Brain pericyte (primary cell): ENCODE results near the gene ENAH.
"Not testable (repeated sequence)": the region's sequence is repeated elsewhere in the genome, so short reads cannot be mapped to it uniquely, and the experiment has no call there.

Experiments used
- DNase-seq: peaks from one replicate; pipeline ENCODE4 v3.0.0-alpha.2; 2012; ENCODE audit warnings: low read depth, low spot score

Gene ENAH

GRCh38 chr1:225674381-225674780 lies 21.5 kb upstream of the ENAH start:
- DNase-seq: no peak

GRCh38 chr1:225670806-225671733 lies 18.1 kb upstream of the ENAH start:
- no peak for DNase-seq

- no peak for DNase-seq
Observed at GRCh38 chr1:225670356-225670755, 17.4 kb upstream of the ENAH start.

- DNase-seq: no peak
Observed at GRCh38 chr1:225668222-225668621, 15.3 kb upstream of the ENAH start.

GRCh38 chr1:225667362-225667761 lies 14.4 kb upstream of the ENAH start:
- DNase-seq: no peak

GRCh38 chr1:225666495-225666894 lies 13.6 kb upstream of the ENAH start:
- no peak for DNase-seq

GRCh38 chr1:225664762-225665161 lies 11.8 kb upstream of the ENAH start:
- DNase-seq: no peak

- no peak for DNase-seq
Observed at GRCh38 chr1:225662155-225662554, 9.2 kb upstream of the ENAH start.

- no peak for DNase-seq
Observed at GRCh38 chr1:225660544-225660946, 7.6 kb upstream of the ENAH start.

GRCh38 chr1:225658041-225658440 lies 5.1 kb upstream of the ENAH start:
- DNase-seq: no peak

- no peak for DNase-seq
Observed at GRCh38 chr1:225657462-225657989, 4.6 kb upstream of the ENAH start.

- DNase-seq: not testable (repeated sequence)
Observed at GRCh38 chr1:225656259-225656655, 3.3 kb upstream of the ENAH start.

GRCh38 chr1:225655509-225656258 lies 2.8 kb upstream of the ENAH start:
- DNase-seq: peak; percentile 52

- no peak for DNase-seq
Observed at GRCh38 chr1:225654688-225655508, 2.0 kb upstream of the ENAH start.

- DNase-seq: no peak
Observed at GRCh38 chr1:225654277-225654597, 1.3 kb upstream of the ENAH start.

- no peak for DNase-seq
Observed at GRCh38 chr1:225653463-225654276, 747 bp upstream of the ENAH start.

- no peak for DNase-seq
Observed at GRCh38 chr1:225651872-225652728, 823 bp downstream of the ENAH start.

- no peak for DNase-seq
Observed at GRCh38 chr1:225651376-225651871, 1.5 kb downstream of the ENAH start.

- DNase-seq: no peak
Observed at GRCh38 chr1:225650179-225650578, 2.7 kb downstream of the ENAH start.
